Measurements from ENCODE around the gene PLOD3.

- TF ChIP-seq CTCF (IDR thresholded peaks at IDR 0.05) (no peak), POLR2A (IDR thresholded peaks at IDR 0.05) (no peak)
These were observed 41.7 kb downstream of the PLOD3 start for GRCh38 chr7:101175664-101176063.

All from thyroid gland (tissue), 4 donors.